NCI-H2196 (cell line): ENCODE data around the gene PYGO2.

ENCODE experiments used
- DNase-seq: peaks from one replicate; lab custom pipeline; 2025; ENCODE audit not compliant: unreplicated experiment; lab: John Stamatoyannopoulos, UW

PYGO2 gene

DNA sequence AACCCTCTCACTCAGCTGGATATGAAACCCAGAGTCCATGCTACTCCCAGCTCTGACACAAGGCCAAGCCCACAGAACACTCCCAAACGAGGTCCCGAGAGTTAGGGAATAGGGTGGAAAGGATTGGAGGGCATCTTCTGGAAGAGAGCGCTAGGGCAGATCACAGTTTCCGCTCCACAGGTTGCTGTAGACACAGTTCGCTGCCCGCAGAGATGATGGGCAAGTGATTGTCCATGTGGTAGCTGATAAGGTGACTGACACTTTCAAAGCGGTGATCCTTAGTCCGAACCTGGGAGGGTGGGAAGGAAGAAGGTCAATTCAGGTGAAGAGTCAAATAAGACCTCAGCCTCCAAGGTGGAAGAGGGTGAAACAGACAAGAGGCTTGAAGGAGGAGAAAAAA lies 2.1 kb upstream of the PYGO2 start:
- no peak for DNase-seq

DNA sequence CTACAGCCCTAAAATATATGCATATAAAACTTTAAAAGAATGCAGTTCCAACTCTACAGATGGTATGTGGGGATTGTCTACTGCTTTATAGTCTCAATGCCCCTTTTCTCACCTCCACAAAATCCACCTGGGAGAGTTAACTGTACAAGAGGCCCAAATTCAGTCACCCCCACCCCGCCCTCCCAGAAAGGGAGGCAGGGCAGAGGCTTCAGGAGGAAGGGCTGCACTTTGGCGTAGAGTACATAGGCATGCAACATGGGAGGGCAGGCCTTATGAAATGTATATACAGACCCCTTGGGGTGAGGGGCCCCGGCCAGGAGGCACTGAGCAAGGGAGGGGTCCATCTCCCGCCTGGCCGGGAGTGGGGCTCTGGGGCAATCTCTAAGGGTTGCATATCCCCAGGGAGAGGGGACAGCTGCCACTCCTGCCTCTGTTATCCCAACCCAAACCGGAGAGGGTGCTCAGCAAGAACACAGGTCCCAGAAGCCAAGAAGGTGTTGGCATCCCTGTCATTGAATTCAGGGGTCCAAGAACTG lies 1.3 kb upstream of the PYGO2 start:
- no peak for DNase-seq

DNA sequence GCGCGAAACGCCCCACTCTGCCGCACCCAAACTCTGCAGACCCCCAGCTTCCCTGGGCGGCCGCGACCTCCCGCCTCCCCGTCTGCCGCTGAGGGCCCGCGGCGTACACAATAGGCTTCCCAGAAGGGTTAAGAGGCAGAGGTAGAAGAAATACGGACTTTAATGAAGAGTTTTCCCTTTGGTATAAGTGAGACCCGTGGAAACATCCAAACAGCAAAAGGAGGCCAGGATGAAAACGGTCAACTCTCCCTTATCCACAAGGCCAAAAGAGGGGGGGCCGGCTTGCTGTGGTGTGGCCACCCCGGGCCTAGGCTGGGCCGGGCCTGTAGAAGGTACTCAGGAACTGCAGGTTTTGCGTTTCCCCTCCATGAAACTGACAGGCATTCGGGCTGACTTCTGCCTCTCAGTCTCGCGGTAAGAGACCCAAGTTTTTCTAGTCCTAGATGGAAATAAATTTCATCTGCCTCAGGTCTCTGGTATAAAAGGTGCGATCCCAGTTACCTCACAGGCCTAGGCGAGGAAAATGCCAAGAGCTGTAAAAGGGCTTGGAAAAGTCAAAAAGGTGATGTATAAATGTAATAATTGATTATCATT lies 671 bp upstream of the PYGO2 start:
- no peak for DNase-seq

DNA sequence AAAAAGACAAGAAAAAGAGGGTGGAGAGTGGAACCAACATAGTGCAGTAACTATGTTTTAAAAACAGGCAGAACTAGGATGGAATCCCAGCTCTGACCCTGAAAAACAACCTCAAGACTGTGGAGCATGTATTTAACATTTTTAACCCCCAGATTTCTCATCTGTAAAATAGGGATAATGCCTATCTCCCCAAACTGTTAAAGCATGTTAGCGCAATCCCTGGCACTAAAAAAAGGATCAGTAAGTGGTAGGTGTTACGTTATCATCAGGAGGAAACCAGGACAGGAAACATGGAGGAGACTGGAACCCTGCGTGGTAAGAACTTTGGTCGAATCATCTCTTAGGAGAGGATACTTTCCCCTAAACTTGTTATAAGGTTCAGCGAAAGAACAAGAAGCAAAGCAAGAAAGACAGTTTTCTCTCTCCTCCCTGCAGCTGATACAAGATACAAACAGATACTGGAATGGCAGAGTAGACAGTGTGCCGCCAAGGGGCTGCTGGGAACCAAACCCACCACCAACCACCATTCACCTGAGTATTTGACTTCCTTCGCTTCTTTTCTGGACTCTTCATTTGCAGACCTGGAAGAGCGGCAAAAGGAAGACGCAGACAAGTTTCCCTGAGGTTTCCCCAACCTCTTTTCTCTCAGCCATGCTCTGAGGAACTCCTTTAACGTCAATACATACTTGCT lies 991 bp downstream of the PYGO2 start:
- no peak for DNase-seq

DNA sequence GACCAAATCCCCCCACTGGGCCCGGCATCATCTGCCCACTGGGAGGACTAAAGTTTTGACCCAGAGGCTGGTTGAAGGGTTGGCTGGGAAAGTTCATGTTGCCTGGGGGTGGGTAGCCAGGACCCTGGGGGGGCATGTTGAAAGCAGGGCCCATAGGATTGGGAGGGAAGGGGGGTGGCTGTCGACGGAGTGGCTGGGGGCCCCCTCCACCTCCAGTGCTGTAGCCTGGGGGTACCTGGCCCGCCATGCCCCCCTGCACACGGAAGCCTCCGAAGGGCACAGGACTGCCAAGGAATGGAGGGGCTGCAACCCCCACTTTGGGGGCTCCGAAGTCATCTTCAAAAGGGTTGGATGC lies 2.2 kb downstream of the PYGO2 start:
- DNase-seq: no peak

DNA sequence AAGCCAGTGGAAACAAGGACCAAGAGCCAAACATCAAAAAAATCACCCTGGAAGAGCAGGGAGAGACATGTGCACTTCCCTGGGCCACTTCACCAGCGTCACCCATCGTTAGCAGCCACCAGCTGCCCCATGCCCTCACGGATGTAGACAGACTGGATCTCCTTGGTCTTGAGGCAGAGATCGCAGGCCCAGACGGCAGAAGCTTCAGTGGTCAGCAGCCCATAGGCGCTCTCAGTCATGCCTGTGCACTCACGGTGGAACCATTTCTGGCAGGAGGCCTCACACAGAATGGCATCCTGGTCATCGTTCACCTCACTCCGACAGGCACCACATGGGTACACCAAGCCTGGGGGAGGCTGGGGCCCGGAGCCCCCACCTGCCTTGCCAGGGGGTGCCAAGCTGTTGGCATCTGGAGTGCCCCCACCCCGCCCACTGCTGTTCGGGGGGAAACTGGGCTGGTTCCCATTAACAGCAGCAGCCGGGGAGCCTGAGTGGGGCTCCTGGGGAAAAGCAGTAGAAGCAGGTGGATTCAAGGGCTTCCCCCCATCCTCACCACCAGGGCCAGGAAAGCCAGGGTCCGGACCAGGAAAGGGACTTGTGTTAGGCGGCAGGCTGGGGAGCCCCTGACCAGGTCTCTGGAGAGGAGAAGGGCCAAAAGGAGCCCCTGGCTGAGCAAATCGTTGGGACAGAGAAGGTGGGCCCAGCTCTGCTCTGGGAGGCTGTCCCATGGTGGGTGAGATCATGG lies 2.7 kb downstream of the PYGO2 start:
- no peak for DNase-seq

DNA sequence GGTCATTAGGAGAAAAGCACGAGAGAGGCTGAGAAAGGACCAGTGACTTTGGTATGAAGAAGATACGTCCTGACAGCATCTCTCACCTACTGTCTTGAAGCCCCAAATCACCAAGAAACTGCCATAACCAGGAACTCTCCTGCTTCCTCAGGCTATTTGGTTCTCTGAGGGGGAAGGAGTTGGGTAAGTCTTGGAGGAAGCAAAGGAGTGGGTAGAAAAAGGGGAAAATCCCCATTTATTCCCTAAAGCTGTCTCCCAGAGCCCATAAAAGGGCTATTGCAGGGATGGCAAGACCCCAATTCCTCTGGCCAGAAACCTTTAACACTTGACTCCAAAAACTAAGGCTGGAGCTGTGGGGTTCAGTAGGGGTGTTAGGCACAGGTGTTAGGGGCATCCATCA lies 3.5 kb downstream of the PYGO2 start:
- DNase-seq: no peak

DNA sequence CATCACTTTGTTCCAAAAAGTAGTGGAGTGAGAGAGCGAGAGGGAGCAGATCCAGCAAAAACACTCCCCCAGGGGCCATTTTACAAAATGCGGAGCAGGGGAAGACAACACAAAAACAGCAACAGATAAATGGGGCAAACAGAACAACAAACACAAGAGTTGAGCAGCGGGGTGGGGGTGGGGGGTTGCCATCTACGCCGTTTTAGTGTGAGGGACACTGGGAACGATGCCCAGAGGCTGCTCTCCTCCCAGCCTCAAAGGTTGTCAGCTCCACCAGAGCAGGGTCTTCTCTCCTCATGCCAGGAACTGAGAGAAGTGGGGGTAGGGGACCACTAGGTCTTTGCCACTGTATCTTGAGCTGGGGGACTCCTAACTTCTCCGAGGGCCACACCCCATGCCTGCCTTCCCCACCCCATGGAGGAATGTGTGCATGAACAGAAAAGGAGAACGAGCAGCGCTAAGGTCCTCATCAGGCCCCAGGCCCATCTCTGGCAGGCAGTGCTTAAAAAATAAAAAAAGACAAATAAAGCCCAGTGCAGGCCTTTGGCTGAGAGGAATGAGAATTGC lies 4.4 kb downstream of the PYGO2 start:
- DNase-seq: no peak

DNA sequence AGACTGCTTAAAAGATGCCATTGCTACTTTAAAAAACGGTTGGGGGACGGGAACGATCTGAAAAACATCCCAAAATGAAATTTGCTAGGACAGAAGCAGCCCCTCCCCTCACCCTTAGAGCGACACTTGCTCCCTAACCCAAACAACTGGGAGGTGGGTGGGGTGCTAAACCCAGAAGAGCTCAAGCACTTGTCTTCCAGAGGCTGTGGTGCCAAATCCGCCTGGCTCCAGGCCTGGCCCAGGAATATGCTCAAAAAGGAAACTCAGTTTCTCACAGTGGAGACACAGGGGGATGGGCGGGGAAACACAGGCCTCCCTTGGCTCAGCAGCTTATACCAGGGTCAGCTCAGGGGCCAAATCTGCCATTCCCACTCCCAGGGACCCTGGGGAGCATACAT lies 5.0 kb downstream of the PYGO2 start:
- no peak for DNase-seq

DNA sequence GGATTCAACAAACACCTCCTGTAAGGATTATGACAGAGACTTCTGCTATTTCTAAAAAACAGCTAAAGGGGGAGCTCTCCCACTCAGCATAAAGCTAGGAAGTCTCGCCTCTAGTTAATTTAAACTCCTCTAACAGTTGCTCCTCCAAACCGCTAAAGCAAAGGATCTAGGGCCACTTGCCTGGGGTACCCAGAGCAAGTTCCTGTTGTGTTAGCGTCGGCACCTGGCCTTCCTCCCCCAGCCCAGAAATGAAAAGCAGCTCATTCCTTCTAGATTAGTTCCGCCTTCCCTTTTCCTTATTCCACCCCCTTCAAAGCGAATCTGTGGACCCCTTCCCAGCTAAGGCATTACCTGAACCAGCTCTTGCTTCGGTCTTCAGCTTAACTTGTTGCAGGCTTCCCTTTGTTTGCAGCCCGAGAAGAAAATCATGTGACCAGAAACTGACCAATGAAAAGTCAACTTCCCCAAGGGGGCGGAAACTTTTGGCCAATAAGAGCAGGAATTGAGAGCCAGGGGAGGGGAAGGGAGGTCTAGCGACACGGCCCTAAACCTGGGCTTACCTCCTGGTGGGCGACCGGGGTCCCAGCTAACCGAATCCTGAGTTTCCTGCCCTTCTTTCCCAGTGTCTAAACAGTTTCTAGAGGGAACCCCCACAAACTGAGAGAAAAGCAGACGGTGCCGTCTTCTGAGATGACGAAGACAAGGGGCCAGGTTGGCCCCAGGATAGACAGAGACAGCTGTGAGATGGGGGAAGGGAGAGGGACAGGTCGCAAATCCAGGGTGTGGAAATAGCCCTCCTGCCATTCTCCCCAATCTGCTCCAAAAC lies 5.7 kb downstream of the PYGO2 start, which contains the start of gene PBXIP1:
TSS of gene PBXIP1 (minus strand) at position 382 of the 826 bp plus-strand sequence. CDS start 2,378 bp downstream, outside the sequence.
- DNase-seq: peak; percentile 86

DNA sequence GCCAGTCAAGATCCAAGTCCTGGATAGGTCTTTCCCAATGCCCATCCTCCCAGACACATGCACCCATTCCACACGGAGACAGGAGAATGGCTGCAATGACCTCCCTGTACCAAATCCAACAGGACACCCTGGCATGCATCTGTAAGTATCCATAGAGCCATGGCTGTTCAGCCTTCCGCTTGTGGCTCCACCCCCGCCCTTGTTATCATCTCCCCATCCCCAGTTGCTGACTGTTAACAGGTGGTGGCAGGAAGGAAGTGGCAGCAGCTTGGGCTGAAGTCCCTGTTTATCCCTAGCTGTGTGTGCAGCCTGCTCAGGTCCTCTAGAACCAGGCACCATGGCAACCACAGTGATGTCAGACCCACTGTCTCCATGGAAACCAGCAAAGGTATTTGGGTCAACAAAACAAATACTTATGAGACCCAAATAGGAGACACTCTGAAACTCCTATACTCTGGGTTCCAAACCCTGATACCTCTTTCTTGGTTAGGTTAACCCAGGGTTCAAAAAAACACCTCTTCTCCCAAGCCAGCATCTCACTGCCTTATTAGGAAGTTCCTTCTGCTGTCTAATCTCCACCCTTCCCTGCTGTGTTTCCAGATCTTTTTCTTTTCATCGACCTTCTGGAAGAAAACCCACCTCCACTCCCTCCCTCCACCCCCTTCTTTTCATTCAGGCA lies 6.4 kb downstream of the PYGO2 start:
- DNase-seq: peak; percentile 89

DNA sequence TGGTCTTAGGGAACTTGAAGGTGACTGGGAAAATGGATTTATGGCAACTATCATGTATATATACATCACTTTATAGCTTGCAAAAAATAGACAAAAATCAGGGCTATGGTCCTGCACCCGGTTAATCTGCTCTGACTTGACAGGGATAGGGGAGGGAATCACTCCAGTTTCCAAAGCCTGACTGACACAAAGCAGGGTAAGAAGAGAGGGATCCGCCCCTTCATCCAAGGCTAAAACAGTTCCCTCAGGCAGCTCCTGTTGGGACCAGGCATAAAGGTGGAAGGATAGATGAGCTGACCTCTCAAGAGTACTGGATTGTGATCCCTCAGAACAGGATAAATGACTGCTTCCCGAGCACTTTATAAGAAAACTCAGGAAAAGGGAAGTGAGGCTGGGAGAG lies 7.0 kb downstream of the PYGO2 start:
- no peak for DNase-seq

DNA sequence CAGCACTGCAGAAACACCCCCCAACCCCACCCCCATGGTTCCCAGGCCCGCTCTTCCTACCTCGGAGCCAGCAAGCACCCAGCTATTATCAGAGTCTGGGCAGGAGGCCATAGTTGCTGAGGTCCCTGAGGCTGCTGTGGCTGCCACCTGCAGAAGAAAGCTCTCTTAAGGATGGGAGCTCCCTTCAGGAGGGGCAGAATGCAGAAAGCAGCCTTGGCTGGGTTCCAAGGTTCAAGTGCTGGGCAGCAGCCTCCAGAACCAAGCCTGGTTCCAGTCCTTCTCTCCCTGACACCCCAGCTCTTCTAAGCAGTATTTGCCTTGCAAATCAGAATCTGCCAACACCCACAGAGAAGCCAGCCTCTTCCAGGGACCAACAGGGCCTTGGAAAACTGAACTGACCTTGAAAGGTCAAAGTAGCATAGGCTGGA lies 8.0 kb downstream of the PYGO2 start:
- no peak for DNase-seq

DNA sequence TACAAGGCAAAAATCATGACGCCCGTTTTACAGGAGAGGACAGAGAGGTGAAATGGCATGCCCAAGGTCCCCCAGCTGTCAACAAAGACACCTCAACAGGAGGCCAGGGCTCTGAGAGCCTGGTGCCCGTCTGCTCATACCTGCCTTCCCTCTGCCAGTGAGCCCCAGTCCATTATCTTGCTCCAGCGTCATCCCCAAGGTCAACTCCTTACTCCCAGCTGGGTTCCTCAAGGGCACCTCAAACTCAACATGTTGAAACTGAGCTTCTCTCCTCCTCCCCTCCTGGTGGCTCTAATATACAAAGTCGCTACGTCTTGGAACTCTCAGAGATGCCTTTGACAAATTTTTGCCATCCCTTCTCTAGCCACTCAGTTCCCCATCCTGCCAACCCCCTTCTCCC lies 8.9 kb downstream of the PYGO2 start:
- DNase-seq: no peak

DNA sequence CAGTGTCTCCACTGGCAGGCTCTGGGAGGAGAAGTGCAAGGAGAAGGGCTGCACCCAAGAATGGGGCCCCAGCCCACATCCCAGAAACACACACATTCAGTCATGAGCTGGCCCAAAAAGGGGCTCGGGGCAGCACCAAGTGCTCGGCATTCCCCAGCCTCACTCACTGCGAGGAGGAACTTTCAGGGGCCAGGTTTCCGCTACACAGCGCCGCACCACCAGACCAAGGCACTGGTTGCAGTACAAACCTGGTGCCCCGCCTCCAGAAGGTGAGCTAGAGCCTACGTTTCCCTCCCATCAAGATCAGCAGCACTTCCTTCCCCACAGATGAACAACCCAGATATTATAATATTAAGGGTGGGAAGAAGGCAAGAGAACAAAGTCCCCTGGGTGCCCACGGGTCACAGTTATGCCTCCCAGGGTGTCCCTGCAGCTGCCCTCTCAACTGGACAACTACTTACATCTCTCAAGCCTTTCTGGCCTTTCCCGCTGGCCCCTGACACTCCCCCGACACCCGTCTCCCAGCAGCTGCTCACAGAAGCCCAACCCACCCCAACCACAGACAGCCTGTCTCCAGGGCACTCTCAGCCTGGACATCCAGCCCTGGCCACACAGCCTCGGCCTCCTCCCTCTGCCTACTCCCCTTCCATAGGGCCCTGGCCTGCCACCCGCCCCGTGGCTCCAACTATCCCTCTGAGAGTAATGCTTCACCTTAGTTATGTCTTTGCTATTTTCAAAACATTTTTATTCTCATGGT lies 9.5 kb downstream of the PYGO2 start:
- DNase-seq: no peak

DNA sequence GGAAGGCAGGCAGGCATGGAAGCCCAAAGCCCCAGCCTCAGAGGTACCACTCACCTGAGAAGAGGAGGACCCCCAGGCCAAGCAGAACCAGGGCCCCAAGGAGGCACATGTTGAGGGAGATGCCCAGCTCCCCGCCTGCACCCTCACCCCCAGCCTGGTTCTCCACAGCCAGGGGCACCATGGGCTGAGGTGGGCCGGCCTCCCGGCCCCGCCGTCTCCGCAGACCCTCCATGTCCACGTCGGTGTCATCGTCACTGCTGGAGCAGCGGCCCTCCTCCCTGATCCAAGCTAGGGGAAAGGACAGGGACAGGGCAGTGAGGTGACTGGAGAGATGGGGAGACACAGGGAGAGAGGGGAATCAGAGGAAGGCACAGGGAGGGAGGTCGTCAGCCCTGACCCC lies 13.5 kb downstream of the PYGO2 start:
- DNase-seq: no peak

DNA sequence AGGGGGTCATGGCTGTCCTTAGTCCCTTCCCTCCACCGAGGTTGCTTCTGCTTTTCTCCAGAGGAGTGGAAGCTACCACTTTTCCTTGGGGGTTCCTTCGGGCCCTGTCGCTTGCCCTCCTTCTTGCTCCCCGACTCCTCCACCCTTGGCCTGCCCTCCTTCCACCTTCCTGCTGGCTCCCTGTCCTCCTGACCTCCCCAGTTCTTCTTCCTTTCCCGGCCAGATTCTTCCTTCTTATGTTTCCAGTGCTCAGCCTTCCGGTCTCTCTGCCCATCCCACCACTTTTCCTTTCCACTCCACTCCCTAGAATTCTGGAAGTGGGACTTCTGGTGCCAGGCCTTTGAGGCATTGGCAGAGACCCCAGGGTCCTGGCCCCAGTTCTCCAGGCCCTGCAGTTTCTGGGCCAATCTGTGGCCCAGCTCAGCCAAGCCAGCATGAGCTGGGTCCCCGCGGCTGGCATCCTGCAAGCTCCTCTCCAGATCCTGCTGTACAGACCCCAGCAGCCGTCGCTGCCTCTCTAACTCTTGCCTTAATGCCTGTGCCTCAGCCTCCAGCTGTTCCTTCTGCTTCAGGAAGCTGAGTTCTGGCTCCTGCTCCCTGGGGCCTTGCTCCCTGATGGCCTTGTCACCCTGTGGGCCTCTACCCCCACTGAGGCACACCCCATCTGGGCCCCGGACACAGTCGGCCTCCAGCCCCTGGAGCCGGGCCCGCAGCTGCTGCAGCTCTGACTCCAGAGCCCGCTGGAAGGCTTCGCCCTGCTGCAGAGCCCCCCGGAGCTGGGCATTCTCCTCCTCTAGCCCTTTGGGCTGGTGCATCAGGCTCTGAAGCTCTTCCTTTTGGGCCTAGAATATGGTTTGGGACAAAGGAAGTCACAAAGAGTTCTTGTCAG lies 15.4 kb downstream of the PYGO2 start:
- DNase-seq: no peak

DNA sequence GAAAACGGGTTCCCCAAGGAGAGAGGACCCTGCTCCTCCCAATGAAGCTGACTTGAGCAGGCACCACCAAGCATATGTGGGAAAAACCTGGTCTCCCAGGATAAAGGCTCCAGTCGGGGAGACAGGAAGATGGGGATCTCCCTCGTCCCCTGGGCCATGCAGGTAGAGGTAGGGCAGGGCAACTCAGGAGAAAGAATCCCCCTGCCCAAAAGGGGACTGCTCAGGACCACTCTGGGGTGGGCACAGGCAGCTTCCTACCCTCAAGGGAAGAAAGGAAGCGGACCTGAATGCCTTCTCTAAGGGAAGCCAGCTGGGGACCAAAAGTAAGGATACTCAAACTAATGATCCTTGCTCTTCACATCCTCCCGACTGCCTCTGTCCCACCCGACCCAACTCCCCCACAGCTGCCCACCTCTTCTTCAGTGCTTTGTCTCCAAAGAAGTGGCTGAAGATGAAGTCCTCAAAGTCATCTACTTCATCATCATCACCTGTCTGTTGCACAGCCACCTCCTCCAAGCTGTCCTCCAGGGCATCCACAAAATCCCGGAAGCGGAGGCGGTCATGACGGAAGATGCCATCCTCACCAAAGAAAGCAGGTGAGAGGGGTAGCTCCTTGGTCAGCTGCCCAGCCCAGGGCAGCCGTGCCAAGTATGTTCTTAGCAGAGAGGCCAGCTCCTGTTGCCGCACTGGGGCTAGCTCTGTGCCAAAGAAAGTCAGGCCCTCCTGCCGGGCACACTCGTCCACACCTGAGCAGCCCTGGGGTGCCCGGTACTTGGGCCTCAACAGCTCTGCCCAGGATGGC lies 16.2 kb downstream of the PYGO2 start:
- no peak for DNase-seq
